HepG2 (cell line): ENCODE data around the gene PTPN3. TPM values are rescaled to one million over a fixed set of nuclear protein-coding genes. Genes with fewer than 3 reads are reported as not detected.

Source experiments
- JUND ChIP-seq: sonication (generic); formaldehyde crosslinking; IDR thresholded peaks from 2 replicates; pipeline ENCODE4 v1.8.0; 2022; ENCODE audit warnings: mild to moderate bottlenecking, missing genetic modification reagents
- KAT2B ChIP-seq: fragments of 150-350 bp; IDR thresholded peaks from 2 replicates; pipeline ENCODE4 v1.6.1; 2014; ENCODE audit warnings: low read depth, low read length, borderline replicate concordance
- POLR2AphosphoS2 ChIP-seq: IDR thresholded peaks from 2 replicates; pipeline ENCODE4 v1.6.1; 2011; ENCODE audit warnings: low read depth, low read length, improper control_type of control experiment
- RCOR2 ChIP-seq: IDR thresholded peaks from 2 replicates; pipeline ENCODE4 v1.6.1; 2016; ENCODE audit warnings: missing biosample characterization, missing genetic modification reagents
- ZNF20 ChIP-seq: sonication (generic); formaldehyde crosslinking; IDR thresholded peaks from 2 replicates; pipeline ENCODE4 v1.4.0; 2020; ENCODE audit warnings: mild to moderate bottlenecking, moderate library complexity, missing genetic modification reagents
- ZNF225 ChIP-seq: sonication (generic); formaldehyde crosslinking; IDR thresholded peaks from 2 replicates; pipeline ENCODE4 v1.4.0; 2020; ENCODE audit warnings: mild to moderate bottlenecking, missing genetic modification reagents
- polyA plus RNA-seq, 8 experiments: library from polyadenylated mRNA; depleted of rRNA in 3 of 8; stranded (reverse) in 7 of 8; unstranded in 1 of 8; fragments of >200 nt; fragmentation: Illumina TruSeq in 4 of 8; extraction: Trizol in 4 of 8; gene quantifications; 2 replicates each; pipeline versions ENCODE4 v1.2.1 to v1.2.3, GENCODE V29; 2011 to 2016; ENCODE audit warnings: low read depth in 4 of 8, missing spikeins in 1 of 8, mixed read lengths in 1 of 8; ENCODE audit not compliant: insufficient read depth in 1 of 8
- total RNA-seq, 5 experiments: library from RNA; depleted of rRNA; stranded (reverse); fragments of >200 nt; fragmentation: Illumina TruSeq; extraction: Trizol; gene quantifications; 2 replicates each; pipeline ENCODE4 v1.2.3, GENCODE V29; 2016; ENCODE audit warnings: low read depth in 1 of 5
- TF ChIP-seq, protein P1 (sequence below): sonication (generic); formaldehyde crosslinking; IDR thresholded peaks from 2 replicates; pipeline ENCODE4 v1.4.0; 2020; ENCODE audit warnings: missing genetic modification reagents
- TF ChIP-seq, protein P2 (sequence below): sonication (generic); formaldehyde crosslinking; IDR thresholded peaks from 2 replicates; pipeline ENCODE4 v1.5.0; 2020; ENCODE audit warnings: missing genetic modification reagents
- TF ChIP-seq, protein P3 (sequence below): sonication (generic); formaldehyde crosslinking; IDR thresholded peaks from 2 replicates; pipeline ENCODE4 v1.5.1; 2020; ENCODE audit warnings: mild to moderate bottlenecking, missing genetic modification reagents
- TF ChIP-seq, protein P4 (sequence below), 2 experiments: sonication (generic) in 1 of 2; formaldehyde crosslinking in 1 of 2; IDR thresholded peaks; 2 replicates each; pipeline versions ENCODE4 v1.4.0 to v1.6.1; 2016 to 2020; ENCODE audit warnings: borderline replicate concordance in 1 of 2, low read depth in 1 of 2, mild to moderate bottlenecking in 1 of 2, missing genetic modification reagents in 1 of 2
- TF ChIP-seq, protein P5 (sequence below): sonication (generic); formaldehyde crosslinking; IDR thresholded peaks from 2 replicates; pipeline ENCODE4 v1.4.0; 2020; ENCODE audit warnings: low read depth, missing genetic modification reagents

Gene PTPN3
- total and polyA plus RNA-seq, 2 of the 13 experiments (the other 11 are each of a cell fraction or from before 2014, with no cell fraction given), result 5.6 to 20.5 TPM

DNA sequence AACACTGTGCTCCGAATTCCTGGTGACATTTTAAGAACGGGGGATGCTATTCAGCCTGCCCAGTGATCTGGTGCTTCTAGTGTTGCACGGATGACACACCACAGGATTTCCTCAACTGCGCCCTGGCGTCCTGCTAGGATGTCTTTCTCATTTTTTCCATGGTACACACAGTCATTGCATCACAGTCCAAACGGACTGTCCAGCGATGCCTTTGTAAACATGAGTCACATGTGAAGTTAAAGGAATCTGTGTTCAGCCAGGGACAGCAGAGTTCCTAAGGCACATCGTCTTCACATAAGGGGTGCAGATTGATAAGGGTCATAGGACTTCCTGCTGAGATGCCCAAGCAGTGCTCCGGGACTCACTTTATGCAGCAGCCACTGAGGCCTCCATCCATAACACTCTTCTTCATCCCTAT lies 9.3 kb upstream of the PTPN3 start (continued):
- TF ChIP-seq, protein P1, sequence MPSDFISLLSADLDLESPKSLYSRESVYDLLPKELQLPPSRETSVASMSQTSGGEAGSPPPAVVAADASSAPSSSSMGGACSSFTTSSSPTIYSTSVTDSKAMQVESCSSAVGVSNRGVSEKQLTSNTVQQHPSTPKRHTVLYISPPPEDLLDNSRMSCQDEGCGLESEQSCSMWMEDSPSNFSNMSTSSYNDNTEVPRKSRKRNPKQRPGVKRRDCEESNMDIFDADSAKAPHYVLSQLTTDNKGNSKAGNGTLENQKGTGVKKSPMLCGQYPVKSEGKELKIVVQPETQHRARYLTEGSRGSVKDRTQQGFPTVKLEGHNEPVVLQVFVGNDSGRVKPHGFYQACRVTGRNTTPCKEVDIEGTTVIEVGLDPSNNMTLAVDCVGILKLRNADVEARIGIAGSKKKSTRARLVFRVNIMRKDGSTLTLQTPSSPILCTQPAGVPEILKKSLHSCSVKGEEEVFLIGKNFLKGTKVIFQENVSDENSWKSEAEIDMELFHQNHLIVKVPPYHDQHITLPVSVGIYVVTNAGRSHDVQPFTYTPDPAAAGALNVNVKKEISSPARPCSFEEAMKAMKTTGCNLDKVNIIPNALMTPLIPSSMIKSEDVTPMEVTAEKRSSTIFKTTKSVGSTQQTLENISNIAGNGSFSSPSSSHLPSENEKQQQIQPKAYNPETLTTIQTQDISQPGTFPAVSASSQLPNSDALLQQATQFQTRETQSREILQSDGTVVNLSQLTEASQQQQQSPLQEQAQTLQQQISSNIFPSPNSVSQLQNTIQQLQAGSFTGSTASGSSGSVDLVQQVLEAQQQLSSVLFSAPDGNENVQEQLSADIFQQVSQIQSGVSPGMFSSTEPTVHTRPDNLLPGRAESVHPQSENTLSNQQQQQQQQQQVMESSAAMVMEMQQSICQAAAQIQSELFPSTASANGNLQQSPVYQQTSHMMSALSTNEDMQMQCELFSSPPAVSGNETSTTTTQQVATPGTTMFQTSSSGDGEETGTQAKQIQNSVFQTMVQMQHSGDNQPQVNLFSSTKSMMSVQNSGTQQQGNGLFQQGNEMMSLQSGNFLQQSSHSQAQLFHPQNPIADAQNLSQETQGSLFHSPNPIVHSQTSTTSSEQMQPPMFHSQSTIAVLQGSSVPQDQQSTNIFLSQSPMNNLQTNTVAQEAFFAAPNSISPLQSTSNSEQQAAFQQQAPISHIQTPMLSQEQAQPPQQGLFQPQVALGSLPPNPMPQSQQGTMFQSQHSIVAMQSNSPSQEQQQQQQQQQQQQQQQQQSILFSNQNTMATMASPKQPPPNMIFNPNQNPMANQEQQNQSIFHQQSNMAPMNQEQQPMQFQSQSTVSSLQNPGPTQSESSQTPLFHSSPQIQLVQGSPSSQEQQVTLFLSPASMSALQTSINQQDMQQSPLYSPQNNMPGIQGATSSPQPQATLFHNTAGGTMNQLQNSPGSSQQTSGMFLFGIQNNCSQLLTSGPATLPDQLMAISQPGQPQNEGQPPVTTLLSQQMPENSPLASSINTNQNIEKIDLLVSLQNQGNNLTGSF (CRISPR knock-in tag), result no peak
- no peak for TF ChIP-seq KAT2B
- no peak for TF ChIP-seq POLR2AphosphoS2
- TF ChIP-seq, protein P2, sequence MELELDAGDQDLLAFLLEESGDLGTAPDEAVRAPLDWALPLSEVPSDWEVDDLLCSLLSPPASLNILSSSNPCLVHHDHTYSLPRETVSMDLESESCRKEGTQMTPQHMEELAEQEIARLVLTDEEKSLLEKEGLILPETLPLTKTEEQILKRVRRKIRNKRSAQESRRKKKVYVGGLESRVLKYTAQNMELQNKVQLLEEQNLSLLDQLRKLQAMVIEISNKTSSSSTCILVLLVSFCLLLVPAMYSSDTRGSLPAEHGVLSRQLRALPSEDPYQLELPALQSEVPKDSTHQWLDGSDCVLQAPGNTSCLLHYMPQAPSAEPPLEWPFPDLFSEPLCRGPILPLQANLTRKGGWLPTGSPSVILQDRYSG, result no peak
- peak; percentile 84; the same call in 1 of the 2 replicates for TF ChIP-seq RCOR2 (CRISPR knock-in tag)
- TF ChIP-seq, protein P3, sequence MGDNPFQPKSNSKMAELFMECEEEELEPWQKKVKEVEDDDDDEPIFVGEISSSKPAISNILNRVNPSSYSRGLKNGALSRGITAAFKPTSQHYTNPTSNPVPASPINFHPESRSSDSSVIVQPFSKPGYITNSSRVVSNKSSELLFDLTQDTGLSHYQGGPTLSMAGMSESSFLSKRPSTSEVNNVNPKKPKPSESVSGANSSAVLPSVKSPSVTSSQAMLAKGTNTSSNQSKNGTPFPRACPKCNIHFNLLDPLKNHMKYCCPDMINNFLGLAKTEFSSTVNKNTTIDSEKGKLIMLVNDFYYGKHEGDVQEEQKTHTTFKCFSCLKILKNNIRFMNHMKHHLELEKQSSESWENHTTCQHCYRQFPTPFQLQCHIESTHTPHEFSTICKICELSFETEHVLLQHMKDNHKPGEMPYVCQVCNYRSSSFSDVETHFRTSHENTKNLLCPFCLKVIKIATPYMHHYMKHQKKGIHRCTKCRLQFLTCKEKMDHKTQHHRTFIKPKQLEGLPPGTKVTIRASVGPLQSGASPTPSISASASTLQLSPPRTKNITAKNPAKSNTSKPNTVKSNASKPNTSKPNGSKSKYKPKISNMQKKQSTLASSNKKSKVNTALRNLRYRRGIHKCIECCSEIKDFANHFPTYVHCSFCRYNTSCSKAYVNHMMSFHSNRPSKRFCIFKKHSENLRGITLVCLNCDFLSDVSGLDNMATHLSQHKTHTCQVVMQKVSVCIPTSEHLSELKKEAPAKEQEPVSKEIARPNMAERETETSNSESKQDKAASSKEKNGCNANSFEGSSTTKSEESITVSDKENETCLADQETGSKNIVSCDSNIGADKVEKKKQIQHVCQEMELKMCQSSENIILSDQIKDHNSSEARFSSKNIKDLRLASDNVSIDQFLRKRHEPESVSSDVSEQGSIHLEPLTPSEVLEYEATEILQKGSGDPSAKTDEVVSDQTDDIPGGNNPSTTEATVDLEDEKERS (CRISPR knock-in tag), result no peak
- TF ChIP-seq ZNF20 (CRISPR knock-in tag), result no peak
- TF ChIP-seq, protein P4, sequence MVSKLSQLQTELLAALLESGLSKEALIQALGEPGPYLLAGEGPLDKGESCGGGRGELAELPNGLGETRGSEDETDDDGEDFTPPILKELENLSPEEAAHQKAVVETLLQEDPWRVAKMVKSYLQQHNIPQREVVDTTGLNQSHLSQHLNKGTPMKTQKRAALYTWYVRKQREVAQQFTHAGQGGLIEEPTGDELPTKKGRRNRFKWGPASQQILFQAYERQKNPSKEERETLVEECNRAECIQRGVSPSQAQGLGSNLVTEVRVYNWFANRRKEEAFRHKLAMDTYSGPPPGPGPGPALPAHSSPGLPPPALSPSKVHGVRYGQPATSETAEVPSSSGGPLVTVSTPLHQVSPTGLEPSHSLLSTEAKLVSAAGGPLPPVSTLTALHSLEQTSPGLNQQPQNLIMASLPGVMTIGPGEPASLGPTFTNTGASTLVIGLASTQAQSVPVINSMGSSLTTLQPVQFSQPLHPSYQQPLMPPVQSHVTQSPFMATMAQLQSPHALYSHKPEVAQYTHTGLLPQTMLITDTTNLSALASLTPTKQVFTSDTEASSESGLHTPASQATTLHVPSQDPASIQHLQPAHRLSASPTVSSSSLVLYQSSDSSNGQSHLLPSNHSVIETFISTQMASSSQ (IDR thresholded peaks at IDR 0.05; ENCODE audit: low read depth), result 0 out of 2 replicates have a peak, but pooled peaks have one; percentile 20
- TF ChIP-seq, protein P4 (CRISPR knock-in tag; IDR thresholded peaks at IDR 0.05; ENCODE audit: borderline replicate concordance), result peak; percentile 56; the same call in 1 of the 2 replicates
- TF ChIP-seq, protein P5, sequence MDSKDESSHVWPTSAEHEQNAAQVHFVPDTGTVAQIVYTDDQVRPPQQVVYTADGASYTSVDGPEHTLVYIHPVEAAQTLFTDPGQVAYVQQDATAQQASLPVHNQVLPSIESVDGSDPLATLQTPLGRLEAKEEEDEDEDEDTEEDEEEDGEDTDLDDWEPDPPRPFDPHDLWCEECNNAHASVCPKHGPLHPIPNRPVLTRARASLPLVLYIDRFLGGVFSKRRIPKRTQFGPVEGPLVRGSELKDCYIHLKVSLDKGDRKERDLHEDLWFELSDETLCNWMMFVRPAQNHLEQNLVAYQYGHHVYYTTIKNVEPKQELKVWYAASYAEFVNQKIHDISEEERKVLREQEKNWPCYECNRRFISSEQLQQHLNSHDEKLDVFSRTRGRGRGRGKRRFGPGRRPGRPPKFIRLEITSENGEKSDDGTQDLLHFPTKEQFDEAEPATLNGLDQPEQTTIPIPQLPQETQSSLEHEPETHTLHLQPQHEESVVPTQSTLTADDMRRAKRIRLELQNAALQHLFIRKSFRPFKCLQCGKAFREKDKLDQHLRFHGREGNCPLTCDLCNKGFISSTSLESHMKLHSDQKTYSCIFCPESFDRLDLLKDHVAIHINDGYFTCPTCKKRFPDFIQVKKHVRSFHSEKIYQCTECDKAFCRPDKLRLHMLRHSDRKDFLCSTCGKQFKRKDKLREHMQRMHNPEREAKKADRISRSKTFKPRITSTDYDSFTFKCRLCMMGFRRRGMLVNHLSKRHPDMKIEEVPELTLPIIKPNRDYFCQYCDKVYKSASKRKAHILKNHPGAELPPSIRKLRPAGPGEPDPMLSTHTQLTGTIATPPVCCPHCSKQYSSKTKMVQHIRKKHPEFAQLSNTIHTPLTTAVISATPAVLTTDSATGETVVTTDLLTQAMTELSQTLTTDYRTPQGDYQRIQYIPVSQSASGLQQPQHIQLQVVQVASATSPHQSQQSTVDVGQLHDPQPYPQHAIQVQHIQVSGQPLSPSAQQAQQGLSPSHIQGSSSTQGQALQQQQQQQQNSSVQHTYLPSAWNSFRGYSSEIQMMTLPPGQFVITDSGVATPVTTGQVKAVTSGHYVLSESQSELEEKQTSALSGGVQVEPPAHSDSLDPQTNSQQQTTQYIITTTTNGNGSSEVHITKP (CRISPR knock-in tag), result peak; percentile 59; the same call in 1 of the 2 replicates
- TF ChIP-seq ZNF225, result no peak
- peak; percentile 94 for TF ChIP-seq JUND
